Fibroblast of villous mesenchyme (primary cell): Measurements from ENCODE around the gene CA5A. TPM values are rescaled to one million over a fixed set of nuclear protein-coding genes. Genes with fewer than 3 reads are reported as not detected.
"Not testable (repeated sequence)": the region's sequence is repeated elsewhere in the genome, so short reads cannot be mapped to it uniquely, and the experiment has no call there.

ENCODE experiments used
- DNase-seq: peaks from one replicate; pipeline ENCODE4 v3.0.0-alpha.2; 2010; ENCODE audit warnings: low read depth
- H3K4me3 ChIP-seq: 2 replicates; pipeline ENCODE4 v1.5.1; 2011; ENCODE audit warnings: low read depth, mild to moderate bottlenecking, low read length
- CTCF ChIP-seq: IDR thresholded peaks from 2 replicates; pipeline ENCODE4 v1.5.1; 2012; ENCODE audit warnings: low read depth, mild to moderate bottlenecking, low read length; ENCODE audit not compliant: insufficient read depth
- total RNA-seq: library from RNA; depleted of rRNA; stranded (reverse); fragments of >200 nt; gene quantifications from 2 replicates; pipeline ENCODE4 v1.2.3, GENCODE V29; 2012

Gene CA5A
- total RNA-seq, 1 donor: not detected

DNA sequence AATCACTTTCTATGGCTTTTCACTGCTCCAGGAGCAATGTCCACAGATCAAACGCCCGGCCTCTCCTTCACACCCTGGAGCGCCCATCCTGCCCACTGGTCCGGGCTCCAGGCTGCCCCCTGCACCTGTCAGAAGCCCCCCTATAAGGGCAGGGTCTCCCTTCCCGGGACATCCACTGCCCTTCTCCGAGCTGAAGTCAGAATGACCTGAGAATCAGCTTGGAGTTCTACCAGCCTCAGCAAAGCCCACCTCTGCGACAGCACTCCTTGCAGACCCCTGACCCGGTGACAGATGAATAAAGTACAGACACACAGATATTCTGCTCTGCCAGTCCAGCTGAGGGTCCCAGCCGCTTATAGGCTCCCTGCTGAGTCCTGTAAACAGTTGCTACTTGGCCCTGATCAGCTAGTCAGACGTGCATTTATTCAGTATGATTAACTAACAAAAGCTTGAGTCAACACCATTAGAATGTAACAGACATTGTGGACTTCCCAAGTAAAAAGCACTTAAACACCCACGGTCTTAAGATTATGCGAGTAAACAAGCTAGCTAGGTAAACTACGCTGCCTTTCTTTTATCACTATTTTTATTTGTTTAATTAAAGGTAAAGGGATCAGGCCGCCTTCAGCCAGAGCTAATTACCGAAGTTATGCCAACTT lies 71.9 kb downstream of the CA5A start:
- no peak for DNase-seq
- no peak for TF ChIP-seq CTCF
- no peak overlapping the region for H3K4me3 ChIP-seq

GRCh38 chr16:87863327-87863635 lies 73.0 kb downstream of the CA5A start:
- H3K4me3 ChIP-seq: not testable (repeated sequence)
- DNase-seq: peak; percentile 22

GRCh38 chr16:87862597-87863326 lies 73.6 kb downstream of the CA5A start:
- H3K4me3 ChIP-seq, DNase-seq: not testable (repeated sequence)

GRCh38 chr16:87861300-87862099 lies 74.8 kb downstream of the CA5A start:
- H3K4me3 ChIP-seq, DNase-seq: not testable (repeated sequence)

DNA sequence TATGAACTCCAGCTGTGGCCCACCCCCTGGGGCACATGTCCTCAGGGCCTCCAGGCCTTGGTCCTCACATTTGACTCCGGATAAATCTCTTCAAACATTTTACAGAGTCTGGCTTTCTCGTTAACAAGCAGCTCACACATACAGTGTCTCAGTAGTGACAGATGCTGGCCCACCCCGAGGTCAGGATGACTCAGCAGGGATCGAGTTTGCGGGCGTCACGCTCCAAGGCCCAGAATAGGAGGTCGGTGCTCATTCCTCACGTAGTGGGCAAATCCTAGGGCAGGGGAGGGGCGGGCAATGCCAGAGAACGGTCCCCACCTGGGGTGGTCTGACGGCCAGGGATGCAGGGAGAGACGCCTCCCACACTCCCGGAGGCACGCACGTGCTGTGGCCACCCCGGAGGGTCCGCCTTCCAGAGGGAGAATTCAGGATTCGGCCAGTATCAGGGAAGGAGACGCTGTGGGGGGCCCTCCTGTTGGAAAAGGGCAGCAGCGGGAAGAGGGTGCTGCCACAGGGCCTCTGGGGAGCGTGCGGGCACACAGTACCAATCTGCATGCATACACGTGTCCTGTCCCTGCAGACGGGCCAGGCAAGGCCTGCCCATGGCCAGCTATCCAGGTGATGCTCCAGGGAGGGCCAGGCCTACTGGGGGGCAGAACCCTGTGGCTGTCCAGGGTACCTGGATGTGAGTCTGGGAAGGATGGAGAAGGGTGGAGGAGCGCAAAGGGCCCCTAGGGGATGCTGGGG lies 75.6 kb downstream of the CA5A start:
- peak; percentile 84 for DNase-seq
- H3K4me3 ChIP-seq: no peak overlapping the region
- no peak for TF ChIP-seq CTCF

DNA sequence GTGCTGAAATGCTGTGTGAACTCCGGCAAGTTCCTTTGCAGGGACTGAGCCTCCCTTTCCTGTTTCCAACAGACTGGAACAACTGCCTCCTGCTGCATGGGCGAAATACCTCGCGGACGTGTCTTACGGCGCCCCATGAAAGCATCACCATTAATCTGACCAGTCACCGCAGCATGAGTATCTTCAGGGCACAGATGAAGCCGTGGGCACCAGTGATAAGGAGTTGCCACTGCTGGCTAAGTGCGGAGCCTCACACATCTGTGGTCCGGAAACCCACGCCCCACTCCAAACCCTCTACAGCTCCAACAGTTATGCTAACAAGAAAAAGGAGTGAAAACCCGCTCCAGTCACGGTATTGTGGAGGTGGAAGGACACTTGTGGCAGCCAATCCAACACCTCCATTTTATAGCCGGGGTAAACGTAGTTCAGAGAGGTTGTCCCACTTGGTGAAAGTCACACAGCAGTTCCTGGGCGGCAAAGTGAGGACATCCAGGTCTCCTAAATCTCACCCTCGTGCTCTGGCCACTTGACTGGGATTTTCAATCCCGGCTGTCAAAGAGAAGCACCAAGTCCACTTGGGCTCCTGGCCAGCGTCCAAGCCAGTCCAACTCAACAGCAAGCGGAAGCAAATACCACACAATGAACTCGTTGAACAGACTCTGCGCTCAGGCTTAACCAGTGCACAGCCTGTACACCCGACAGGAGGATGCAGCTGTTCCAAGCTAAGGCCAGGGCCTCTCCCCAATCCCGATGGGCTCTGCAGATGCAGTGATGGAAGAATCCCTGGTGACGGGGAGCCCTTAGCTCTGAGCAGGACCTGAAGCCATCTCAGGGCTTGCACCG lies 78.0 kb downstream of the CA5A start:
- DNase-seq: peak; percentile 11

GRCh38 chr16:87856791-87857228 lies 79.5 kb downstream of the CA5A start:
- no peak for DNase-seq

More for the DNA sequence above, 78.0 kb downstream of the CA5A start:
- not testable (repeated sequence) for H3K4me3 ChIP-seq

More at GRCh38 chr16:87856791-87857228, 79.5 kb downstream of the CA5A start:
- no peak overlapping the region for H3K4me3 ChIP-seq
- no peak for TF ChIP-seq CTCF
